Stimulated activated CD8-positive, alpha-beta memory T cell treated with anti-CD3 and anti-CD28 coated beads, Interleukin-15, amount 100 ng/mL, for 24 hours (primary cell): ENCODE measurements around the gene RTP1.
A peak's percentile ranks its signal among the peaks of the same experiment; 100 is the strongest.
"Not testable (repeated sequence)": the region's sequence is repeated elsewhere in the genome, so short reads cannot be mapped to it uniquely, and the experiment has no call there.

Experiments used
- DNase-seq: peaks from one replicate; pipeline ENCODE4 v3.0.0-alpha.2; 2020; ENCODE audit warnings: low read depth

Gene RTP1, protein sequence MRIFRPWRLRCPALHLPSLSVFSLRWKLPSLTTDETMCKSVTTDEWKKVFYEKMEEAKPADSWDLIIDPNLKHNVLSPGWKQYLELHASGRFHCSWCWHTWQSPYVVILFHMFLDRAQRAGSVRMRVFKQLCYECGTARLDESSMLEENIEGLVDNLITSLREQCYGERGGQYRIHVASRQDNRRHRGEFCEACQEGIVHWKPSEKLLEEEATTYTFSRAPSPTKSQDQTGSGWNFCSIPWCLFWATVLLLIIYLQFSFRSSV

DNA sequence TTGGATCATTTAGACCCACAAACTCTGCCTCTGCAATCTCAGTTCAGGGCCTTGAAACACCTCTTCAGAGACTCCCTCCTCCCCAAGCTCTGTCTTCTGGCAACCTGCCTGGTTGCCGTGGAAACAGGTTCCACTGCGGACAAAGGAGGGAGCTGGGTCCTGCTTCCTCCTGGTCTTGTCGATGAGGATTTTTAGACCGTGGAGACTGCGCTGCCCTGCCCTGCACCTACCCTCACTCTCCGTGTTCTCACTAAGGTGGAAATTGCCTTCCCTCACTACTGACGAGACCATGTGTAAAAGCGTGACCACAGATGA lies at the start of gene RTP1:
Gene RTP1 (plus strand): TSS at position 152 of the 315 bp plus-strand sequence. CDS start 30 bp downstream, at position 182.
- DNase-seq = no peak

DNA sequence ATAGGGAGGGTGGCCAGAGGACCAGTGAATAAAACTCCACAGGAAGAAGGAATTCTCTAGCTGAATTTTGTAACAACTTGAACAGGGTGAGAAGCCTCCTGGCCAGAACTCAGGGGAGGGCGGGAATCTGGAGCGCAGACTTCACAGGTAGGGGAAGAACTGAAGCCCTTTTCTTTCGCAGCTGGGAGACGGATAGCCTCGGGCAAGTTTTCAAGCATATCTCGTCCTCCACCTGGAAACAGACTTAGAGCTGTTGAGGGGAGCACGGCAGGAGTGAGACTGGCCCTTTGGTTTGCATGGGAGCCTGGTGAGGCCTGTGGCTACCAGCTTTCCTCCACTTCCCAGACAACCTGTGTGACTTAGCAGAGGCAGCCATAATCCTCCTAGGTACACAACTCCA lies 47.1 kb upstream of the RTP1 start:
- no peak for DNase-seq

DNA sequence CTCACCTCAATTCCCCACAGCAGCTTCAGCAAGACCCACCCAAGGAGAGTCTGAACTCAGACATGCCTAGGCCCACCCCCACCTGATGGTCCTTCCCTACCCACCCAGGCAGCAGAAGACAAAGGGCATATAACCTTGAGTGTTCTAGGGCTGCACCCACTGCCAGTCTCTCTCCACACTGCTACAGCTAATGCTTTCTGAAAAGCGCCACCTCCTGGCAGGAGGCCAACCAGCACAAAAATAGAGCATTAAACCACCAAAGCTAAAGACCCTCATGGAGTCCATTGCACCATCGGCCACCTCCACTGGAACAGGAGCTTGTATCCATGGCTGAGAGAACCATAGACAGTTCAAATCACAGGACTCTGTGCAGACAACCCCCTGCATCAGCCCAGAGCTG lies 46.7 kb upstream of the RTP1 start:
- DNase-seq = peak; percentile 29

DNA sequence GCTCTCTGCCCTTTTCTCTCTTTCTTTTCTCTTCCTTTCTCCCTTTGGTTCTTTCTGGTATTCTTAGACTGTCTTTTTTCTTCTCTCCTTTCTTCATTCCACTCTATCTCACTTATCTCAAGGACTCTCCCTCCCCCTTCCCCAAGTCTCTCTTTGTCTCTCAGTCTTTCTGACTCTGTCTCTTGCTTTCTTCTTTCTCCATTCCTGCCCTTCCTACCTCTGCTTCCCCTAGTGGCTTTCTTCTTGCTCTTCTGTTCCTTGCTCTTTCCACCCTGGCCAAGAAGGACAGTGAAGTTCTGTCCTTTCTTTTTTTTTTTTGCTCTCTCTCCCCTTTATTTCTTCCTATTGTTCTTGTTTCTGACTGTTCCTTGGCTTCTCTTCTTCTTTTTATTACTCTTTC lies 35.7 kb upstream of the RTP1 start:
- no peak for DNase-seq

DNA sequence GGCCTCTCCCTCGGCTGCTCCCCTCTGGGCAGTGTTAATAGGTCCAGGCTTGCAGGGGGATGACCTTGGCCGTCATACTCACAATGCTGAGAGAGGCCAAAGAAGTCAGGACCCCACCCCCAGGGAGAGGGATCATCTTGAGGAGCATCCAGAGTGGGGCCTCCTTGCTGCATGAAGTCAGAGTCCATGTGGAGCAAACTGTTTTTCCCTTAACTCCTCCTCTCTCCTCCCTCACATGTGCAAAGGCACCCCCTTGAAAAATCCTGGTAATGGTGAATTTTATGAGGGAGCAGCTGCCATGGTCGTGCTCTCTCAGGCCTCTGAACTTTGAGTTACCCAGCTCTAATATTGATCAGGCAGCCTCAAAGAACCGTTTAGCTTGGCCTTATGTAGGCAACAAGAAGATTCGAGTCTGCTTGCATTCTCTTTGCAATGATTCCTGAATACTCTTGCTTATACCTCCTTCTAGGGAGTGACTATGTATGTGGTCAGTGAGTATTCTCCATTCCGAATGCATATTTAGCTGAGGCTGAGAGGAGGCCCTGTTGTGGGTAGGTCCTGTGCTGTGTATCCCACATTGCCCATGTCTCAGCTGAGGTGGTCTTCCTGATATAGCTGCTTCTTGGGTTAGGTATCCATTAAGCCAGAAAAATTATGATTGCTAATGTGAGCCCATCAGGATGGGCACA lies 34.9 kb upstream of the RTP1 start:
- DNase-seq = no peak

DNA sequence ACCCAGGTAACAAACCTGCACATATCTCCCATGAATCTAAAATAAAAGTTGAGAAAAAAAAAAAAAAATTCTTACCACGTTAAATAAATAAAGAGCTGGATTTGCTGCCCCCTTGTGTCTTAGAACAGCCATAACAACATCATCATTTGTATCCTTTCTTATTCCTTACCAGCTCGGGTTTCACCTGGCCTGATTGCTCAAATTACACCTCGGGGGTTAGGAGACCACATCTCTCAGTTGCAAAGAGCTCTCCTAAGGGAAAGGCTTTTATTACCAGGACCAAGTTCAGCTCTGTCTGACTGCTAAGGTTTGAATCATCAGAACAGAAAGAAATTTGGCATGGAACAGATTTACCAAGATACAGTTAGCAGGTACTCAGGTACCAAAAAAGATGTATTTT lies 32.1 kb upstream of the RTP1 start:
- no peak for DNase-seq

DNA sequence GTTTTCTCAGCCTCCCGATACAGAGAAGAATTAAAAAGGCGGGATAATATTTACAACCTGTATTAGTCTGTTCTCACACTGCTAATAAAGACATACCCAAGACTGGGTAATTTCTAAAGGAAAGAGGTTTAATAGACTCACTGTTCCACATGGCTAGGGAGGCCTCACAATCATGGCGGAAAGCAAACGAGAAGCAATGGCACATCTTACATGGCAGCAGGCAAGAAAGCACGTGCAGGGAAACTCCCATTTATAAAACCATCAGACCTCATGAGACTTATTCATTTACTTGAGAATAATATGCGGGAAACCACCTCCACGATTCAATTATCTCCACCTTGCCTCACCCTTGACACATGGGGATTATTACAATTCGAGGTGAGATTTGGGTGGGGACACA lies 30.5 kb upstream of the RTP1 start:
- DNase-seq = no peak

DNA sequence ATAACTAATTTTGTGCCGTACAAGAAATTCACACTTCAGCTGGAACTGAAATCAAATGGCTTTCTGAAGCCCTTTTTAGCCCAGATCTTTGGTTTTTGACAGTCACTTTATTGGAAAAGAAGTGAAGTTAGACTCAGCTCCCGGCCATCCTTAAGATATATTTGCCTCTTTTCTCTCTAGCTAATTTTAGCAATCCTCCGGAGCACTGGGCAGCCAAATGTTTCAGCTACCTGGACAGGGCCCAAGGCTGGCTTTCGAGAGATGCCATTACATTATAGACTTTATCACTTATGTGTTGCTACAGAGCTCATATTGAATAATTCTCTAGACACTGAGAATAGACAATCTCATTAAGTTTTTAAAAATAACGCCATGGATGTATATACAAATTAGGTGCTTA lies 29.5 kb upstream of the RTP1 start:
- no peak for DNase-seq

DNA sequence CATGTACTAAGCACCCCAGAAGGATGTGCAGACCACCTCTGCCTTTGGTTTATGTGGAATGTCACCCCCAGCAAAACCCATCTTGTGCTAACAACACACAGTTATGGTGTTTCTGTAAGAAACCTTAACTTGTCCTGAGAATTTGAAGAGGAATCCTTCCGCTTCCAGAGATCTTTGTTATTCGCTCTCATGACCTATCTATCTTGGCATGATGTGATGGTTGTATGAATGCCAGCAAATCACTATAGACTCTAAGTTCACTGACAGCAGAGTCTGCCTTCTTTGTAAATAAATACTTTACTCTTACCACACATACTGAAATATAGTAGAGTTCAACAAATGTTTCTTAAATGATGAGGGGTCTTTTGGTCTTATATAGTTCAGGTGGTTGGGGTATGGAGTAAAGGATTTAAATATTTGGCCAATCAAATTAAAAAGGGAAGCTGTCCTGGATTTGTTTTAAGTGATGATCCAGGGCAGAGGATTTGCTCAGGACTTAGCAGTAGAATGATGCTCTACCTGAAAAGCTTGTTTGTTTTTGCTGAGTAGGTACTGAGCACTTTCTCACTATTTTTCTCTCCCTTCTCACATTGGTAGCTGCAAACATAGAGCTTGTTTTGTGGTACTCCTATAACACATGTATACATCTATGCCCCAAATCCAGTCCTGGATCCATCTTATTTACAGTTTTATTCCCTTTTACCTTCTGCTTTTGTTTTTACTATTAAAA lies 27.9 kb upstream of the RTP1 start:
- no peak for DNase-seq

DNA sequence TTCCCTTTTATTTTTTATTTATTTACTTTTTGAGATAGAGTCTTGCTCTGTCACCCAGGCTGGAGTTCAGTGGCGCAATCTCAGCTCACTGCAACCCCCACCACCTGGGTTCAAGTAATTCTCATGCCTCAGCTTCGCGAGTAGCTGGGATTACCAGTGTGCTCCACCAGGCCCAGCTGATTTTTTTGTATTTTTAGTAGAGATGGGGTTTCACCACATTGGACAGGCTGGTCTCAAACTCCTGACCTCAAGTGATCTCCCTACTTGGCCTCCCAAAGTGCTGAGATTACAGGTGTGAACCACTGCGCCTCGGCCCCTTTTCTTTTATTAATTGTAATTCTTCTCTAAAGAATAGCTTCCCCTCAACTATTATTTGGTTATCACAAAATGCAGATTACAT lies 26.4 kb upstream of the RTP1 start:
- DNase-seq = not testable (repeated sequence)

DNA sequence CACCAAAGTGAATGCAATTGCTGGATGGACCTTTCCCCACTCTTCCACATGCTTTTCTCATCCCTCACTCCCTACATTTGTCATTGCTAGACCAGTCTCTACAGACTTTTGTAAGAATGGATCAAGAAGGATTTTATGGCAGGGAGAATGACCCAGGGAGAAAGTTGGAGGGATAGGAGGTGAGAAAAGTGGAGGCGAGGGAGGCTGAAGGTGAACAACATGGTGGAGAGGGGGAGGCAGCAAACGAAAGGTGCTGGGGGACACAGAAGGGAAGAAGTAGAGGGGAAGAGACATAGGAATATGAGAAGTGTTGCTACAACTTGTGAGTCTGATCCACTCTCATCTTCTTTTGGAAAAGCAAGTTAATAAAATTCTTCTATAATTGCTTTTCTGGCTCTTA lies 24.4 kb upstream of the RTP1 start:
- DNase-seq = no peak

DNA sequence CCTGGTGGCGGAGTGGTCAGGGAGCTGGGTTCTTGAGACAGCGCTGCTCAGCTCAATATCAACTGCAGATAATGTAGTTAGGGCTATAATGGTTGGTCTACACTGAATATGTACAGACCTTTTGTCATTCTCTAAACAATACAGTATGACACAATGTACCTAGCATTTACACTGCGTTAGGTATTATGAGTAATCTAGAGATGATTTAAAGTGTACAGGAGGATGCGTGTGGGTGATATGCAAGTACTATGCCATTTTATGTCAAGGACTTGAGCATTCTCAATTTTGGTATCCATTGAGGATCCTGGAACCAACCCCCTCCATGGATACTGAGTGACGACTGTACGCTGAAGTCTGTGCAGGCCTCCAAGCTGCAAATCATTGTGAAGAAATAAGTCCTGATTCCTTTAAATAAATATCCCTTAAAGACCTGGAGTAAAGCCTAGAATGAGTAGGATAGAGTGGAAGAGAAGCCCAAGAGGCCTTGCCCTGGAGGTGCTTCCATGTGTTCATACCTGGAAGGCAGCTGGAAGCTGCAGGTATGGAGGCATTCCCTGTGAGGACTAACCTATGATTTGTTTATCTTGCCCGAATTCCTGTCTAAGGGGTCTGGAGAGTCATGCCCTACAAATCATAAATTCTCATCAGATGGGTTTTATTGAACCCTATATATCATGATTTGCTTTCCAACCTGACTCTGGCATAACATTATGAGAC lies 15.7 kb upstream of the RTP1 start:
- DNase-seq = no peak

DNA sequence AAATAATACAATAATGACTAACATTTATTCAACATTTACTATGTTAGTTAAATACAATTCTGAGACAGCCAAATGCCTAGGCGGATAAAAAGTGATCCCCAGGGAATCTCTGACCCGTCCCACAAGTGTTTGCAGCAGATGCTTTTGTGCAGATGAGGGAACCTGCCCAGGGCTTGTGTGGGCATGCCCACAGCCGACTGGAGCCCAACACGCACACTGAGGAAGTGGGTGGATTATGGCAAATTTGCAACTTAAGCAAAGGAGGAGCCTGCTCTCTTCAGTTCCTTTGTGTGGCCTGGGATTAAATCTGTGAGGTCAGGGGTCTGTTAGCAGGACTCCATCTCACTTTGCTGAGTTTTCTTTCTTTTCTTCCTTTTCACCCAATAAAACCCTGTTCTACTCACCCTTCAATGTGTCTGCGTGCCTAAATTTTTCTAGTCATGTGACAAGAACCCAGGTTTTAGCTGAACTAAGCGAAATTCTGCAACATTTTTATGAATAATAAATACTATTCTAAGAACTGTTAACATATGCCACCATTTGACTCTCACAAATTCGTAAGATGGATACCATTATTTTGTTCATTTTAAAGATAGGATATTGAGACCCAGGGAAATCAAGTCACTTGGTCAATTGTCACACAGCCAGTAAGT lies 13.9 kb upstream of the RTP1 start:
- DNase-seq = no peak

DNA sequence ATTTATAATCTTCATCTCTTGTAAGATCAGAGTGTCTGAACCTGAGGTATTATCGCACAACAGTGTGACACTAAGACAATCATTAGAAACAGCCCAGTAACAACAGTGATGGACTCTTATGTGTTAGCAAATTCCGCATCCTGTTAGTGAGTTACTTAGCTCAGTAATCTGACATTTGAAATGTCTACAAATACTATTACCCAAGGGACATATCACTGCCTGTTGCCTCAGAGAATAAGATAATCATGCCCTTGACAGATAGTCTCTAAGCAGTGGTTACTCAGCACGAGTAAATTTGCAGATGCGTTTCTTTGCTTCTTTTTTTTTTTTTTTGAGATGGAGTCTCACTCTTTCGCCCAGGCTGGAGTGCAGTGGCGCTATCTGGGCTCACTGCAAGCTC lies 13.4 kb upstream of the RTP1 start:
- no peak for DNase-seq

DNA sequence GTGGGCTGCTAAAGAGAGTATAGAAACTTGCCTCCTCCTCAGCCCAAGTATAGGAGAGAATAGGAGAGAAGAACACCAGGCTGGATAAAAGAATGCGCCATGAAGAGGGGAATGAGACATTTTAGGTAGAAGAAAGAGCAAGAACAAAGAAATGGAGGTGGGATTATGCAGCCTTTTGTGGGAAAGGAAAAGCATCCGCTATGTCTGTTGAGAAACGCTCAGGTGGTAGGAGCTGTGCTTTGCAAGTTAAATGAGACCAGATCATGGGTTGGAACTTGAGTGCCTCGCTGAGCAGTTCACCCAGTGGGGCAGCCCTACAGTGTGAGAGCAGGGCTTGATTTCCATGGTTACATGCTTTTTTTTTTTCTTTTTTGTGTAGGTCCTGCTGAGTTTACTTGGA lies 11.5 kb upstream of the RTP1 start:
- DNase-seq = no peak

DNA sequence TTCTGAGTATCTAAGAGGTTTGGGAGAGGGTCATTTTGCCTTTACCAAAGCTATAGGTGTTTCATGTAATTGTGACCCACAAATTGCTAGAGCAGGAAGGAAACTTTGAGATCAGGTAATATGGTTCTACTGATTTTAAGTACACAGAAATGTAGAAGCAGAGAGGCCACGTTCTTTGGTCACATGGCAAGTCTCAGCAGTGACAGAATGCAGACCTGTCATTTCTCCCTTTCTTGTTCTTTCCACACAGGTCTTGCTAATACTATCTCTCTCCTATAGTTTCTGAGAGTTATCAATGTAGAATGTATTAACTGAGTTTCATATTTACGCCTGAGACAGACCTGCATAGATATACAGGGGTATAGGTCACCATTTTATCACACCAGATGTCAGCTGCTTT lies 10.9 kb upstream of the RTP1 start:
- no peak for DNase-seq

DNA sequence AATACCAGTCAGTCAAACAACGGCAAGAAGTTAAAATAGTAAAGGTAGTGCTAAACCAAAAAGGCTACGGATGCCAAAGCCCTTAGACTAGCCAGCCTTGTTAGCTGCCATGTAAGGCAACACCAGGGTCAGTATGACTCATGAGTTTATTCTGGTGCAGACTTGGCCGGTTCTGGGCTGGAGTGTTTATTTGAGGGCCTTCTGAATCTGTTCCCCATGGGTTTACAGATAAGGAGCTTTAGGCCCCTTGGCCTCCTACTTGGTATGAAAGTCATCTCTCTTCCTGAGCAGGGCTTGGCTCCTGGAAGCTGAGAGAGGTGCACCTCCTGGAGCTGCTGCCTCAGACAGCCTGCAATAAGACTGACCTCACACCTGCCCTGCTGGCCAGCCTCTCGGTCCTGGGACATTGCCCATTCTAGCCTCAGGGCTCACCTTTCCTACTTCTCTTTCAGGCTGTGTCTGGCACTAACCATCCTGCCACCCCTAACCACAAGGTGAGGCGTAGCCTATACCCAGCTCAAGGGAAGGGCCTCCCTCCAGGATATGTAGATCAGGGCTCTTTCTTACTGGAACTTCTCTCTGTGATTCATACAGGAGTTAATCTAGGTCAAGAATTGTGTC lies 10.4 kb upstream of the RTP1 start:
- DNase-seq = no peak

DNA sequence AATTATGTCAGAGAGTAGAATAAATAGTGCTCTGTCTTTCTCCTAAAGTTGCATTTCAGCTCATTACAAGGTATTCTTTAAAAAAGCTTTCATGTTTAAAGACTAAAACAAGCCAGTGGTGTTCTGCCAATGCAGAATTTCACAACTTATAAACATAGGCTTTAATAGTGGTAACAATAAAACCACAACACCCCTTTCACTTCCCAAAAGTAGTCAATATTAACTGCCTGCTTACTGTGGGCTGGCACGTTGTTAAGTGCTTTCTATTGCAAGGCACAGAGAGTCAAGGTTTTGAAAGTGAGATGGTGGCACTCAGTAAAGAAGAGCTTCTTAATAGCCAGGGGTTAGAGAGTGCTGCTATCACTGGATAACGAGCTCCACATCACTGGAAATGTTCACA lies 8.4 kb upstream of the RTP1 start:
- no peak for DNase-seq

DNA sequence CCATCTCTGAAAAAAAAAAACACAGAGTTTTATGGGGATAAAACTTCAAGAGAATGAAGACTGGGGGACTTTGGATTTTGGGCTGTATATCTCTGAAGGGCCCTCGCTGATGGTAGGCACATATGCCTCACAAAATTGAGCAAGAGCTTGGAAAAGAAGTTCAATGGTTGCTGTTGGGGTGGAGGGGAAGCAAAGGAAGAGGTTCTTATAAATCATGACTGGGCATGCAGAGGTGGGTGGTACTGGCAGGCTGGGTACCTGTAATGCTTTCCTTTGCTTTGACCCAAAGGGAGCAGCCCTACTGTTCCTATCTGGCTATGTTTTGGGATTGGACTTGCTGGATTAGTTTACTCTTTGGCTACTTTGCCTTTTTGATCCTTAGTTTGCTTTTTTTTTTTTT lies 6.0 kb upstream of the RTP1 start:
- DNase-seq = no peak

DNA sequence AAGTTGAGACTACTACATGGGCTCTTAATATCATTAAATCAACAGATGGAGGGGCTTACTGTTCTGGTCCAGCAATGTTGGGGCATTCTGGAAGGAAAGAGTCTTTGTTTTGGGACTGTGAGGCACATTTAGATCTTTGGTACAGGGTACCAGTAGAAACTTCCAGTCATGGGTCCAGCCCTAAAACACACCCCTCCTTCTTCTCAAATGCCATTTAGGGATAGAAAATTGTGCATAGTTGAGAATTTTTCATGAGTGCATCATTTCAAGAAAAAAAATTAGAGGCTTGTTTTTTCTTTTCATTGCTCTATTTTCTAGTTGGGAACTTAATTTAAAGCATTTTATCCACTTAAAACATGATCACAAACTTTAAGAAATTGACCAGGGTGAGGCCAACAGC lies 4.1 kb upstream of the RTP1 start:
- no peak for DNase-seq

DNA sequence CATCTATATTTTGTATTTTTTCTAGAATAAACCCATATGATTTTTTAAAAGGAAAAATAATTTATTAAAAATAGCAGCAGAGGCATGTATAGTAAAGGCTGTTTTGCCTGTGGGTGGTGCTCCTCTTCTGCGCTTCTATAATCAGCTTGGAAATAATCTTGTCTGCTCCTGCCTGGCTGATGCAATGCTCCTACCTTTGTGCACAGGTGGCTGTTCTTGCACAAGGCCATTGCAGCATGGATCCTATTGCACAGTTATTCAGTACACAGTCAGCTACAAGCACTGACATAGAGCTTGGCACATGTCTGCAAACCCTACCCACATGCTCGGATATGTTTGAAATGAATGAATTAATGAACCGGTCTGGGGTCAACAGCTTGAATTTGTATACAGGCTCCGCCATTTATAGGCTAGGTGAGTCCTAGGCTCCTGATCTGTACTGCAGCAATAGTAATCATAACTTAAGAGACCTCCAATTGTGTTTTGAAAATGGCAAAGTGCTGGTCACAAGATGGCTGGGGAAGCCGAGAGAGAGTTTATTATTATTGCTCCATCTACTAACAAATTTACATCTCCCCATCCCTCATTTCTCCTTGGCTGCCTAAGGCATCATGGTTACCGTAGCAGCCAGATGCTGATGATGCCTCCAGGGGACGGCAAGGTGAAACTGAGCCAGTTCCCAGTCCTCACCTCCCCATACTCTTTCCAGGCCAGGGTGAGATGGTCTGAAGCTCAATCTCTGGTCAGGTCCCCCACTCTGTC lies 532 bp upstream of the RTP1 start:
- DNase-seq = no peak
